K562 (cell line): ENCODE measurements around the gene PRCC. TPM values are rescaled to one million over a fixed set of nuclear protein-coding genes. Genes with fewer than 3 reads are reported as not detected.

Experiments
- CLOCK ChIP-seq: fragments of 250-450 bp; sonication (Bioruptor Pico); IDR thresholded peaks from 2 replicates; pipeline ENCODE4 v1.4.0; 2020; ENCODE audit warnings: mild to moderate bottlenecking, moderate library complexity, borderline replicate concordance
- CREB5 ChIP-seq: fragments of 250-450 bp; sonication (Bioruptor Pico); IDR thresholded peaks from 2 replicates; pipeline ENCODE4 v1.5.0; 2020; ENCODE audit warnings: mild to moderate bottlenecking
- ELF4 ChIP-seq: fragments of 450-650 bp; formaldehyde crosslinking; IDR thresholded peaks from 2 replicates; pipeline ENCODE4 v1.4.0; 2022; ENCODE audit warnings: missing genetic modification characterization
- MEF2D ChIP-seq: conservative IDR thresholded peaks from 2 replicates; pipeline ENCODE4 v1.6.1; 2016; ENCODE audit warnings: low read depth, missing genetic modification characterization, missing compliant biosample characterization
- NFE2L1 ChIP-seq: fragments of 450-650 bp; IDR thresholded peaks from 2 replicates; pipeline ENCODE4 v1.6.1; 2016; ENCODE audit warnings: missing genetic modification characterization, low read depth, mild to moderate bottlenecking, missing compliant biosample characterization, moderate library complexity, borderline replicate concordance
- PURB ChIP-seq: sonication (generic); formaldehyde crosslinking; IDR thresholded peaks from 2 replicates; pipeline ENCODE4 v1.9.0; 2021; ENCODE audit warnings: low read depth, mild to moderate bottlenecking, missing genetic modification reagents
- TBL1XR1 ChIP-seq, 2 experiments: IDR thresholded peaks; 2 replicates each; pipeline ENCODE4 v1.6.1; 2012; ENCODE audit warnings: improper control_type of control experiment in 2 of 2, low read length in 2 of 2, mild to moderate bottlenecking in 1 of 2
- TCF7 ChIP-seq: sonication (generic); IDR thresholded peaks from 2 replicates; pipeline ENCODE4 v1.6.1; 2016; ENCODE audit warnings: antibody characterized with exemption, borderline replicate concordance
- TRIM24 ChIP-seq, 2 experiments: fragments of 450-650 bp; IDR thresholded peaks; 2 replicates each; pipeline ENCODE4 v1.6.1; 2016
- ZC3H11A ChIP-seq: IDR thresholded peaks from 2 replicates; pipeline ENCODE4 v1.6.1; 2012; ENCODE audit warnings: low read depth, low read length, improper control_type of control experiment
- ZNF174 ChIP-seq: fragments of 250-450 bp; sonication (Bioruptor Pico); IDR thresholded peaks from 2 replicates; pipeline ENCODE4 v1.4.0; 2020; ENCODE audit warnings: mild to moderate bottlenecking
- ZNF263 ChIP-seq: sonication (generic); formaldehyde crosslinking; IDR thresholded peaks from 2 replicates; pipeline ENCODE4 v1.8.0; 2022; ENCODE audit warnings: mild to moderate bottlenecking, missing genetic modification reagents, borderline replicate concordance
- polyA plus RNA-seq, 8 experiments: library from polyadenylated mRNA; depleted of rRNA in 4 of 8; stranded (reverse) in 5 of 8; unstranded in 3 of 8; fragments of >200 nt; fragmentation: Nextera tagmentation in 2 of 8; fragmentation: Illumina TruSeq in 1 of 8; extraction: Ambion mirVana in 2 of 8; extraction: Trizol in 1 of 8; gene quantifications; 2 replicates each; pipeline versions ENCODE4 v1.2.1 to v1.2.3, GENCODE V29; 2011 to 2014; ENCODE audit warnings: inconsistent platforms in 1 of 8, missing spikeins in 1 of 8
- total RNA-seq, 7 experiments: library from RNA; depleted of rRNA in 6 of 7; stranded (reverse); fragments of >200 nt in 6 of 7; fragmentation: Illumina TruSeq in 2 of 7; extraction: Trizol in 2 of 7; gene quantifications; 2 replicates each; pipeline versions ENCODE4 v1.2.1 to v1.2.3, GENCODE V29; 2011 to 2021; ENCODE audit warnings: low replicate concordance in 1 of 7

PRCC gene
- total and polyA plus RNA-seq, 9 of the 15 experiments (the other 6 are each of a cell fraction or from before 2014, with no cell fraction given), result 23.9 to 201 (median 41.1) TPM

- TF ChIP-seq CREB5 (CRISPR knock-in tag) (no peak), ELF4 (CRISPR knock-in tag) (no peak), ZNF263 (CRISPR knock-in tag) (peak; percentile 41; the same call in 1 of the 2 replicates), NFE2L1 (tag) (no peak), CLOCK (CRISPR knock-in tag) (no peak), PURB (CRISPR knock-in tag) (no peak), ZNF174 (CRISPR knock-in tag) (no peak), MEF2D (tag) (no peak), TRIM24 (IDR thresholded peaks at IDR 0.05) (no peak), TCF7 (no peak), ZC3H11A (0 out of 2 replicates have a peak, but pooled peaks have one; percentile 42), TBL1XR1 (IDR thresholded peaks at IDR 0.05; ENCODE audit: low read length in 2 of 2) (0 out of 4 replicates have a peak, but pooled peaks of 1 of the 2 experiments have one; percentile 20)
Observed at GRCh38 chr1:156797212-156797871, 30.0 kb downstream of the PRCC start (continued).
